ENCODE results near the gene DEDD2.

GRCh38 chr19:42242069-42242511, 24.6 kb upstream of the DEDD2 start:
- TF ChIP-seq POLR2AphosphoS5 (IDR thresholded peaks at IDR 0.05; ENCODE audit: low read depth) (no peak), SPI1 (IDR thresholded peaks at IDR 0.05; ENCODE audit: borderline replicate concordance, low read depth) (no peak), CTCF (IDR thresholded peaks at IDR 0.05; ENCODE audit: insufficient read depth, low read length) (no peak), REST (IDR thresholded peaks at IDR 0.05; ENCODE audit: insufficient replicate concordance, low read depth) (no peak), GABPA (IDR thresholded peaks at IDR 0.05; ENCODE audit: low read depth) (no peak)

All from HL-60 (cell line).